Panc1 (cell line): ENCODE measurements around the gene CRIP2. TPM values are rescaled to one million over a fixed set of nuclear protein-coding genes. Genes with fewer than 3 reads are reported as not detected.

Experiments used
- ATAC-seq: fragments of 200-7000 bp; cut with Tn5 transposase; 2 replicates; pipeline ENCODE4 v1.9.1; 2020; ENCODE audit warnings: mild to moderate bottlenecking, moderate library complexity
- BruUV-seq: library from RNA; stranded (reverse); fragments of 400-500 nt; replicated peaks from 2 replicates; lab custom pipeline; 2021; lab: Mats Ljungman, UMichigan
- CTCF ChIA-PET: fragments of 300-600 bp; sonication (Branson Sonifier 250); formaldehyde crosslinking; loops from one replicate; lab custom pipeline; 2022; ENCODE audit warnings: antibody characterized with exemption; lab: Charles Lee
- POLR2A ChIA-PET: fragments of 300-600 bp; sonication (Branson Sonifier 250); formaldehyde crosslinking; loops from one replicate; lab custom pipeline; 2022; ENCODE audit warnings: antibody characterized with exemption; lab: Charles Lee
- DNase-seq: peaks from one replicate; pipeline ENCODE4 v3.0.0-alpha.2; 2010; ENCODE audit warnings: low read depth, low spot score
- H3K27ac ChIP-seq: 2 replicates; pipeline ENCODE4 v1.5.1; 2011; ENCODE audit warnings: mild to moderate bottlenecking, low read length, inconsistent platforms
- H3K27me3 ChIP-seq: fragments of 200-500 bp; sonication (Bioruptor generic); 2 replicates; pipeline ENCODE4 v1.6.0; 2014; ENCODE audit warnings: low read length, inconsistent platforms; ENCODE audit not compliant: control insufficient read depth, insufficient read depth
- H3K36me3 ChIP-seq: fragments of 200-500 bp; sonication (Bioruptor generic); 2 replicates; pipeline ENCODE4 v1.5.1; 2014; ENCODE audit warnings: inconsistent platforms, mild to moderate bottlenecking, low read length, moderate library complexity; ENCODE audit not compliant: control insufficient read depth, insufficient read depth
- H3K4me1 ChIP-seq: 2 replicates; pipeline ENCODE4 v1.5.1; 2011; ENCODE audit warnings: inconsistent platforms, mild to moderate bottlenecking, low read length, moderate library complexity; ENCODE audit not compliant: control insufficient read depth, insufficient read depth
- H3K4me3 ChIP-seq, 2 experiments: 2 replicates each; pipeline ENCODE4 v1.5.1; 2011 to 2012; ENCODE audit warnings: low read depth in 2 of 2, low read length in 2 of 2, mild to moderate bottlenecking in 2 of 2, inconsistent platforms in 1 of 2, moderate library complexity in 1 of 2
- H3K9me3 ChIP-seq: fragments of 200-500 bp; sonication (Bioruptor generic); 2 replicates; pipeline ENCODE4 v1.5.1; 2014; ENCODE audit warnings: low read depth, mild to moderate bottlenecking, inconsistent platforms, low read length, moderate library complexity; ENCODE audit not compliant: control insufficient read depth, insufficient read depth
- POLR2AphosphoS5 ChIP-seq: IDR thresholded peaks from 2 replicates; pipeline ENCODE4 v1.6.1; 2012; ENCODE audit warnings: mild to moderate bottlenecking, low read depth, low read length, moderate library complexity
- SIN3A ChIP-seq: IDR thresholded peaks from 2 replicates; pipeline ENCODE4 v1.6.1; 2012; ENCODE audit warnings: low read depth, mild to moderate bottlenecking, low read length, moderate library complexity, borderline replicate concordance; ENCODE audit not compliant: insufficient read depth
- TCF7L2 ChIP-seq: IDR thresholded peaks from 2 replicates; pipeline ENCODE4 v1.6.1; 2011; ENCODE audit warnings: mild to moderate bottlenecking, low read depth, low read length, inconsistent platforms
- in situ Hi-C: cut with HindIII; loops from 2 replicates; pipeline ENCODE4 v1.10.0; 2016; ENCODE audit warnings: low sequenced_read_pairs, low pct_unique_long_range_greater_than_20kb
- intact Hi-C: fragments of 100-400 bp; cut with micrococcal nuclease; formaldehyde crosslinking; loops from one replicate; pipeline ENCODE4 v1.10.0; 2022; ENCODE audit not compliant: unreplicated experiment
- total RNA-seq: library from RNA; stranded (reverse); gene quantifications from one replicate; pipeline ENCODE4 v1.2.1, GENCODE V29; 2021; ENCODE audit not compliant: unreplicated experiment
- TF ChIP-seq, protein P1 (sequence below), 2 experiments: IDR thresholded peaks; 2 replicates each; pipeline ENCODE4 v1.6.1; 2011 to 2012; ENCODE audit warnings: low read depth in 2 of 2, control low read depth in 1 of 2, low read length in 1 of 2, mild to moderate bottlenecking in 1 of 2, moderate library complexity in 1 of 2; ENCODE audit not compliant: insufficient read depth in 1 of 2
- TF ChIP-seq, protein P2 (sequence below): fragments of 450-650 bp; IDR thresholded peaks from 2 replicates; pipeline ENCODE4 v1.5.1; 2017; ENCODE audit warnings: mild to moderate bottlenecking

Gene CRIP2
- total RNA-seq, 1 experiment from 2014 or later, result 280 TPM

DNA sequence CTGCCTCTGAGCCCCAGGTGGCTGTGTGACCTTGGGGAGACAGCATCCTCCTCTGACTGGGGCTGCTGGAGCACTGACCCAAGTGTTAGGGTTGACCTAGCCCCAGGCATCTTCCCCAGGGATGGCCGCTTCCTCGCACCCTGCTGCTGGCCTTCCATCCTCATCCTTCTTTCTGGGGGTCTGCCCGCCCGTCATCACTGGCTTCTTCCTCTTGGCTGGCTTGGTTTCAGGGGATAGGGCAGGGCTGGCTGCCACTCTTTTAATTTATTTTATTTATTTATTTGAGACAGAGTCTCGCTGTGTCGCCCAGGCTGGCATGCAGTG is 19.9 kb downstream of the CRIP2 start:
- intact Hi-C loops (no loop called here), in situ Hi-C loops (no loop called here)
- no peaks in the 10 kb centered on the region for H3K36me3 ChIP-seq
- DNase-seq (no peak), ATAC-seq (no peak)
- H3K27ac ChIP-seq, result no peak overlapping the region
- no peak for TF ChIP-seq SIN3A
- TF ChIP-seq, protein P1, sequence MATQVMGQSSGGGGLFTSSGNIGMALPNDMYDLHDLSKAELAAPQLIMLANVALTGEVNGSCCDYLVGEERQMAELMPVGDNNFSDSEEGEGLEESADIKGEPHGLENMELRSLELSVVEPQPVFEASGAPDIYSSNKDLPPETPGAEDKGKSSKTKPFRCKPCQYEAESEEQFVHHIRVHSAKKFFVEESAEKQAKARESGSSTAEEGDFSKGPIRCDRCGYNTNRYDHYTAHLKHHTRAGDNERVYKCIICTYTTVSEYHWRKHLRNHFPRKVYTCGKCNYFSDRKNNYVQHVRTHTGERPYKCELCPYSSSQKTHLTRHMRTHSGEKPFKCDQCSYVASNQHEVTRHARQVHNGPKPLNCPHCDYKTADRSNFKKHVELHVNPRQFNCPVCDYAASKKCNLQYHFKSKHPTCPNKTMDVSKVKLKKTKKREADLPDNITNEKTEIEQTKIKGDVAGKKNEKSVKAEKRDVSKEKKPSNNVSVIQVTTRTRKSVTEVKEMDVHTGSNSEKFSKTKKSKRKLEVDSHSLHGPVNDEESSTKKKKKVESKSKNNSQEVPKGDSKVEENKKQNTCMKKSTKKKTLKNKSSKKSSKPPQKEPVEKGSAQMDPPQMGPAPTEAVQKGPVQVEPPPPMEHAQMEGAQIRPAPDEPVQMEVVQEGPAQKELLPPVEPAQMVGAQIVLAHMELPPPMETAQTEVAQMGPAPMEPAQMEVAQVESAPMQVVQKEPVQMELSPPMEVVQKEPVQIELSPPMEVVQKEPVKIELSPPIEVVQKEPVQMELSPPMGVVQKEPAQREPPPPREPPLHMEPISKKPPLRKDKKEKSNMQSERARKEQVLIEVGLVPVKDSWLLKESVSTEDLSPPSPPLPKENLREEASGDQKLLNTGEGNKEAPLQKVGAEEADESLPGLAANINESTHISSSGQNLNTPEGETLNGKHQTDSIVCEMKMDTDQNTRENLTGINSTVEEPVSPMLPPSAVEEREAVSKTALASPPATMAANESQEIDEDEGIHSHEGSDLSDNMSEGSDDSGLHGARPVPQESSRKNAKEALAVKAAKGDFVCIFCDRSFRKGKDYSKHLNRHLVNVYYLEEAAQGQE (IDR thresholded peaks at IDR 0.05; ENCODE audit: insufficient read depth in 1 of 2, low read depth in 2 of 2, low read length in 1 of 2), result no peak
- BruUV-seq, result no TSS peak
- no peaks in the 10 kb centered on the region for H3K27me3 ChIP-seq
- POLR2A ChIA-PET, result no interaction called here
- CTCF ChIA-PET, result no interaction called here
- no peaks in the 10 kb centered on the region for H3K9me3 ChIP-seq
- peaks cover 7% of the 10 kb centered on the region for H3K4me1 ChIP-seq
- H3K4me3 ChIP-seq, result no peak overlapping the region

DNA sequence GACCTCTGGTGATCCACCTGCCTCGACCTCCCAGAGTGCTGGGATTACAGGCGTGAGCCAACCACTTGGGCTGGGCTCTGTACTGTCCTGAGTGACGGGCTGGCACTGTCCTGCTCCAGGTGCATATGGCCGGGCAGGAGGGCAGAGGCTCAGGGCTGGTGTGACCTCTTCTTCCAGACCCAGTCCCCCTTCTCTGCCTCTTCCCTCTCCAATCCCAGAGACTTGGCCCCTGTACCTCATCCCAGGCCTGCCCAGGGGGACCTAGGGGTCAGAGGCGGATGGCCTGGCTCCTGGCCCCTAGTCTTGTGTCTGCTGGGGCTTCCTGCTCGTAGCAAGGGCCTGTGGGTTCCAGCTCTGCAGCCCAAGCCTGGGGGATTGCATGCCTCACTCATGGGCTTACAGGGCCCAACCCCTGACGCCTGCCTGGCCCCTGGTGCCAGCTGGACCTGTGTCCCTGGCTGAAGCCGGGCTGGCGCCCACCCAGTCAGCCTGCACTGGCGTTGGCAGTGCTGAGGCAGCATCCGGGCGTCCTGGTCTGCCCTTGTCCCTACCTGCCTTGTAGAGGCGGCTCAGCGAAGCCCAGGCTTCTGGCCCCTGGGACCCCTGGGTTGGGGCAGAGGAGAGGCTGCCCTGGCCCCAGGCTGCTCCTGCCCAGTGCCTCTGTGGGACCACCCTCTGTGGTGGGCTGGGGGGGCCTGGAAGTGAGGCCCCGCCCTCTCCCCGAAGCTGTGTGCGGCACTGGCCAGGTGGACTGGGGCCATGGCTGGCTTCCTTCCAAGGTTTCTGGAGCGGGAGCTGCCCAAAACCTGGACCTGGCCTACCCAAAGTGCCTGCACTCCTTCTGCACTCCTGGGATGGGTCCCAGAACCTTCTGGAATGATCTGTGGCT is 20.7 kb downstream of the CRIP2 start:
- POLR2A ChIA-PET, result no interaction called here

More for the DNA sequence above, 20.7 kb downstream of the CRIP2 start:
- TF ChIP-seq, protein P1 (IDR thresholded peaks at IDR 0.05; ENCODE audit: insufficient read depth in 1 of 2, low read depth in 2 of 2, low read length in 1 of 2), result no peak
- TF ChIP-seq, protein P2, sequence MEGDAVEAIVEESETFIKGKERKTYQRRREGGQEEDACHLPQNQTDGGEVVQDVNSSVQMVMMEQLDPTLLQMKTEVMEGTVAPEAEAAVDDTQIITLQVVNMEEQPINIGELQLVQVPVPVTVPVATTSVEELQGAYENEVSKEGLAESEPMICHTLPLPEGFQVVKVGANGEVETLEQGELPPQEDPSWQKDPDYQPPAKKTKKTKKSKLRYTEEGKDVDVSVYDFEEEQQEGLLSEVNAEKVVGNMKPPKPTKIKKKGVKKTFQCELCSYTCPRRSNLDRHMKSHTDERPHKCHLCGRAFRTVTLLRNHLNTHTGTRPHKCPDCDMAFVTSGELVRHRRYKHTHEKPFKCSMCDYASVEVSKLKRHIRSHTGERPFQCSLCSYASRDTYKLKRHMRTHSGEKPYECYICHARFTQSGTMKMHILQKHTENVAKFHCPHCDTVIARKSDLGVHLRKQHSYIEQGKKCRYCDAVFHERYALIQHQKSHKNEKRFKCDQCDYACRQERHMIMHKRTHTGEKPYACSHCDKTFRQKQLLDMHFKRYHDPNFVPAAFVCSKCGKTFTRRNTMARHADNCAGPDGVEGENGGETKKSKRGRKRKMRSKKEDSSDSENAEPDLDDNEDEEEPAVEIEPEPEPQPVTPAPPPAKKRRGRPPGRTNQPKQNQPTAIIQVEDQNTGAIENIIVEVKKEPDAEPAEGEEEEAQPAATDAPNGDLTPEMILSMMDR, result no peak
- TF ChIP-seq SIN3A (no peak), POLR2AphosphoS5 (no peak), TCF7L2 (no peak)
- no peak overlapping the region for H3K4me3 ChIP-seq
- H3K4me1 ChIP-seq, result peaks cover 7% of the 10 kb centered on the region
- H3K36me3 ChIP-seq, result no peaks in the 10 kb centered on the region
- no peak for DNase-seq
- no peak overlapping the region for H3K27ac ChIP-seq
- no peaks in the 10 kb centered on the region for H3K9me3 ChIP-seq
- in situ Hi-C loops, result no loop called here
- intact Hi-C loops, result no loop called here
- CTCF ChIA-PET, result no interaction called here
- H3K27me3 ChIP-seq, result no peaks in the 10 kb centered on the region
- BruUV-seq, result no TSS peak
- ATAC-seq, result no peak
